ENCODE measurements around the gene RPS27. TPM values are rescaled to one million over a fixed set of nuclear protein-coding genes. Genes with fewer than 3 reads are reported as not detected.

The RPS27 gene
- total RNA-seq, 2 experiments from 2014 or later = 2,833 to 5,738 TPM

GRCh38 chr1:153984123-153984894 is 6.3 kb upstream of the RPS27 start:
- Histone ChIP-seq H3K4me3 (ENCODE audit: low read depth, low read length, poor library complexity, severe bottlenecking) (no peak overlapping the region), H2AFZ (ENCODE audit: low read length) (peak overlapping the region; percentile 98; the same call in 1 of the 2 replicates), H3K79me2 (ENCODE audit: insufficient read depth, low read depth, low read length) (peaks cover under 1% of the 10 kb centered on the region; the same call in 1 of the 2 replicates), H3K27ac (ENCODE audit: low read depth, low read length, poor library complexity, severe bottlenecking) (no peak overlapping the region), H3K4me1 (ENCODE audit: insufficient read depth, low read length, poor library complexity, severe bottlenecking) (peaks cover 31% of the 10 kb centered on the region), H3K9me2 (ENCODE audit: insufficient read depth, low read length) (no peaks in the 10 kb centered on the region), H4K20me1 (ENCODE audit: insufficient read depth, low read length) (no peaks in the 10 kb centered on the region), H3K36me3 (ENCODE audit: insufficient read depth, low read length) (no peaks in the 10 kb centered on the region), H3K9me3 (ENCODE audit: low read length) (no peaks in the 10 kb centered on the region), H3K4me2 (ENCODE audit: low read length) (peak overlapping the region; percentile 4; the same call in 1 of the 2 replicates)
- ChIA-PET POLR2A (interaction anchor here (0.6 to 1.0 kb wide), 3 partner anchors 21 to 175 kb away, joined by 3 to 5 read pairs (median 3); partner anchors contain the start of gene SLC39A1), CTCF (ENCODE audit: unreplicated experiment) (no interaction called here)
- no TSS peak for BruUV-seq (replicated peaks)
- intact Hi-C loops (cut with micrococcal nuclease; ENCODE audit: unreplicated experiment) = loop anchor here (10.0 kb wide), 1 partner anchor 470 kb away; no protein-coding TSS in a partner anchor
- DNase-seq (ENCODE audit: low spot score) = no peak
- TF ChIP-seq EZH2phosphoT487 (IDR thresholded peaks at IDR 0.05; ENCODE audit: borderline replicate concordance, low read depth, low read length) (no peak), CTCF (conservative IDR thresholded peaks at IDR 0.05; ENCODE audit: low read length) (no peak)

- no peaks in the 10 kb centered on the region for H3K79me2 ChIP-seq (ENCODE audit: insufficient read depth, low read depth, low read length)
- intact Hi-C loops (cut with micrococcal nuclease; ENCODE audit: unreplicated experiment) = loop anchor here (10.0 kb wide), 1 partner anchor 471 kb away; no protein-coding TSS in a partner anchor
- peaks cover 37% of the 10 kb centered on the region for H3K4me1 ChIP-seq (ENCODE audit: insufficient read depth, low read length, poor library complexity, severe bottlenecking)
- H3K4me2 ChIP-seq (ENCODE audit: low read length) = no peak overlapping the region; the same call in 1 of the 2 replicates
- ChIA-PET CTCF (ENCODE audit: unreplicated experiment) (interaction anchor here (0.8 kb wide), 1 partner anchor 187 kb away, joined by 3 read pairs; no protein-coding TSS in a partner anchor), POLR2A (interaction anchor here (1.0 to 1.8 kb wide), 3 partner anchors 8 to 22 kb away, joined by 4 to 5 read pairs (median 5); partner anchors contain the start of genes JTB and SLC39A1)
- no TSS peak for BruUV-seq (replicated peaks)
- H3K27ac ChIP-seq (ENCODE audit: low read depth, low read length, poor library complexity, severe bottlenecking) = no peak overlapping the region
- H3K9me3 ChIP-seq (ENCODE audit: low read length) = no peaks in the 10 kb centered on the region
- TF ChIP-seq CTCF (conservative IDR thresholded peaks at IDR 0.05; ENCODE audit: low read length) (no peak), EZH2phosphoT487 (IDR thresholded peaks at IDR 0.05; ENCODE audit: borderline replicate concordance, low read depth, low read length) (no peak)
- no peaks in the 10 kb centered on the region for H4K20me1 ChIP-seq (ENCODE audit: insufficient read depth, low read length)
- DNase-seq (ENCODE audit: low spot score) = no peak
- H3K36me3 ChIP-seq (ENCODE audit: insufficient read depth, low read length) = no peaks in the 10 kb centered on the region
- no peak overlapping the region for H3K4me3 ChIP-seq (ENCODE audit: low read depth, low read length, poor library complexity, severe bottlenecking)
- no peaks in the 10 kb centered on the region for H3K9me2 ChIP-seq (ENCODE audit: insufficient read depth, low read length)
- peak overlapping the region; percentile 98; the same call in 1 of the 2 replicates for H2AFZ ChIP-seq (ENCODE audit: low read length)
These were observed 5.1 kb upstream of the RPS27 start for GRCh38 chr1:153985341-153985912.

Data from OCI-LY7 (cell line).